Osteocyte (in vitro differentiated cells): ENCODE measurements around the gene RNASE7. TPM values are rescaled to one million over a fixed set of nuclear protein-coding genes. Genes with fewer than 3 reads are reported as not detected.

Experiments
- DNase-seq: peaks from one replicate; pipeline ENCODE4 v3.0.0; 2021; ENCODE audit warnings: mixed read lengths; ENCODE audit not compliant: unreplicated experiment; ENCODE audit errors: extremely low spot score
- H3K27ac Mint-ChIP-seq: one replicate; pipeline ENCODE4 v1.8.0; 2021; ENCODE audit warnings: mild to moderate bottlenecking, mixed read lengths; ENCODE audit not compliant: unreplicated experiment
- H3K27me3 Mint-ChIP-seq: one replicate; pipeline ENCODE4 v1.8.0; 2021; ENCODE audit warnings: mixed read lengths; ENCODE audit not compliant: unreplicated experiment
- H3K36me3 Mint-ChIP-seq: one replicate; pipeline ENCODE4 v1.8.0; 2021; ENCODE audit warnings: mixed read lengths; ENCODE audit not compliant: unreplicated experiment
- H3K4me1 Mint-ChIP-seq: one replicate; pipeline ENCODE4 v1.8.0; 2021; ENCODE audit warnings: mixed read lengths; ENCODE audit not compliant: unreplicated experiment
- H3K4me3 Mint-ChIP-seq: one replicate; pipeline ENCODE4 v1.8.0; 2021; ENCODE audit warnings: mild to moderate bottlenecking, moderate library complexity, mixed read lengths; ENCODE audit not compliant: unreplicated experiment
- H3K9me3 Mint-ChIP-seq: one replicate; pipeline ENCODE4 v1.8.0; 2021; ENCODE audit warnings: mixed read lengths; ENCODE audit not compliant: unreplicated experiment
- CTCF ChIP-seq: fragments of 200-600 bp; sonication (generic); IDR thresholded peaks from 2 replicates; pipeline ENCODE4 v1.5.0; 2021; ENCODE audit warnings: antibody characterized with exemption, mild to moderate bottlenecking, moderate library complexity
- total RNA-seq: library from RNA; stranded (reverse); gene quantifications from 2 replicates; pipeline ENCODE4 v1.2.1, GENCODE V29; 2021

Gene RNASE7
- total RNA-seq, 1 donor from 2014 or later, result not detected

DNA sequence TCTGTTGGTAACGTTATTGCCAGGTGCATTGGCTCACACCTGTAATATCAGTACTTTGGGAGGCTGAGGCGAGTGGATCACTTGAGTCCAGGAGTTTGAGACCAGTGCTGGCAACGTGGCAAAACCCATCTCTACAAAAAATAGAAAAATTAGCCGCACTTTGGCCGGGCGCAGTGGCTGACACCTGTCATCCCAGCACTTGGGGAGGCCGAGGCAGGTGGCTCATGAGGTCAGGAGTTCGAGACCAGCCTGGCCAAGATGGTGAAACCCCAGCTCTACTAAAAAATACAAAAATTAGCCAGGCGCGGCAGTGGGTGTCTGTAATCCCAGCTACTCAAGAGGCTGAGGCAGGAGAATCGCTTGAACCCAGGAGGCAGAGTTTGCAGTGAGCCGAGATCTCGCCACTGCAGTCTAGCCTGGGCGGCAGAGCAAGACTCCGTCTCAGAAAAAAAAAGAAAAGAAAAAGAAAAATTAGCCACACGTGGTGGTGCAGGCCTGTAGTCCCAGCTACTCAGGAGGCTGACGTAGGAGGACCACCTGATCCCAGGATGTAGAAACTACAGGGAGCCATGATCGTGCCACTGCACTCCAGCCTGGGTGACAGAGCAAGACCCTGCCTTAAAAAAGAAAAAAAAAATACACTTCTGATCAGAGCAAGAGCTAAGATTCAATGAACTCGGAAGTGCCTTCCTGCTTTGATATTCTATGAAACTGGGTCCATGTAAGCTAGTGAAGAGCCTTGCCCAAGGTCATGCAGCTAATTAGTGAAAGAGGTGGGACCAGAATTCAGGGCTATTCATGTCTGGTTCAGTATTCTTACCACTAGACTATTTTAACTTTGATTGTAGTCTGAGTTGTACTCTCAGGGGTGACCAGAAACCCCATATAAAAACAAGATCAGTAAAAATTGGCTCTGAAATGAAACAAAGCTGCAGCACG is 11.3 kb downstream of the RNASE7 start:
- Mint-ChIP-seq H3K36me3 (no peaks in the 10 kb centered on the region), H3K27me3 (no peaks in the 10 kb centered on the region), H3K4me1 (peaks cover 11% of the 10 kb centered on the region), H3K4me3 (no peak overlapping the region), H3K27ac (no peak overlapping the region), H3K9me3 (no peaks in the 10 kb centered on the region)
- no peak for DNase-seq
- TF ChIP-seq CTCF, result no peak

DNA sequence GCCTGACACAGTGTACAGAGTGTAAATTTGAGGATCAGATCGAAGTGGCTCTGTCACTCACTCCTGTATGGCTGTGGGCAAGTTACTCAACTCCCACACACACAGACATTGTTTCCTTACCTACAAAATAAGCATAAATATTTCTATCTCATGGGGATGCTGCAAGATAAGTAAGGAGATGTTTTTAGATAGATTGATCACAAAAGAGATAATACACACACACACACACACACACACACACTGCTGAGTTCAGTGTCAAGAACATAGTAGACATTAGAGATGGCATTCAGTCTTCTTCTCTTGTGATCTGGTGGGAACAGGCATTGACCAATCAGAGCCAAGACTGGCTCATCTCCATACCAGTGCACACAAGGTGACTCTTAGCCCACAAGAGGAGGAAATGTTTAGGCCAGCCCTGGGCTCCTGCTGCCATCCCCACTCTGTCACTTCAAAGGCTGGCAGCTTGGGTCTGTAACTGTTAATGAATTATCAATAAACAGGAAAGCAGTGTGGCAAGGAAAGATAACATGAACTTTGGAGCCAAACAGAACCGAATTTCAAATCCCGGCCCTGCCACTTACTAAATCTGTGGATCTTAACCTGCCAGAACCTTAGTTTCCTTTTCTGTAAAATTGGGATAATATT is 12.1 kb downstream of the RNASE7 start:
- H3K4me3 Mint-ChIP-seq, result no peak overlapping the region
- no peak overlapping the region for H3K27ac Mint-ChIP-seq
- no peak for DNase-seq
- H3K27me3 Mint-ChIP-seq, result no peaks in the 10 kb centered on the region
- peaks cover 8% of the 10 kb centered on the region for H3K4me1 Mint-ChIP-seq
- no peak for TF ChIP-seq CTCF
- H3K9me3 Mint-ChIP-seq, result no peaks in the 10 kb centered on the region
- H3K36me3 Mint-ChIP-seq, result no peaks in the 10 kb centered on the region

GRCh38 chr14:21054768-21055145 is 12.6 kb downstream of the RNASE7 start:
- no peaks in the 10 kb centered on the region for H3K36me3 Mint-ChIP-seq
- H3K9me3 Mint-ChIP-seq, result no peaks in the 10 kb centered on the region
- no peak overlapping the region for H3K4me3 Mint-ChIP-seq
- TF ChIP-seq CTCF, result no peak
- no peaks in the 10 kb centered on the region for H3K27me3 Mint-ChIP-seq
- no peak overlapping the region for H3K27ac Mint-ChIP-seq
- H3K4me1 Mint-ChIP-seq, result peaks cover 3% of the 10 kb centered on the region
- DNase-seq, result no peak

GRCh38 chr14:21055432-21056117 is 13.4 kb downstream of the RNASE7 start:
- DNase-seq, result no peak
- Mint-ChIP-seq H3K27me3 (no peaks in the 10 kb centered on the region), H3K27ac (no peak overlapping the region), H3K4me3 (no peak overlapping the region), H3K4me1 (peaks cover 3% of the 10 kb centered on the region), H3K9me3 (no peaks in the 10 kb centered on the region), H3K36me3 (no peaks in the 10 kb centered on the region)
- TF ChIP-seq CTCF, result no peak
